Activated CD8-positive, alpha-beta memory T cell treated with anti-CD3 and anti-CD28 coated beads, Interleukin-2, amount 10 ng/mL, durations not matched to agents 7 days and 5 days (primary cell): Measurements from ENCODE around the gene ACTR3C. TPM values are rescaled to one million over a fixed set of nuclear protein-coding genes. Genes with fewer than 3 reads are reported as not detected.
"Not testable (repeated sequence)": the region's sequence is repeated elsewhere in the genome, so short reads cannot be mapped to it uniquely, and the experiment has no call there.

Experiments used
- ATAC-seq: fragments of 150-1000 bp; cut with Tn5 transposase; one replicate; pipeline ENCODE4 v1.10.0; 2021; ENCODE audit warnings: moderate library complexity
- CTCF ChIA-PET: fragments of 350-600 bp; sonication (Branson Sonifier 250); formaldehyde crosslinking; loops from one replicate; lab custom pipeline; 2021; ENCODE audit warnings: antibody characterized with exemption; lab: Charles Lee
- DNase-seq: peaks from one replicate; pipeline ENCODE4 v3.0.0-alpha.2; 2020
- H3K27ac Mint-ChIP-seq: one replicate; pipeline ENCODE4 v1.8.0; 2021; ENCODE audit warnings: mild to moderate bottlenecking, mixed read lengths
- H3K27me3 Mint-ChIP-seq: one replicate; pipeline ENCODE4 v1.8.0; 2021; ENCODE audit warnings: mixed read lengths
- H3K36me3 Mint-ChIP-seq: one replicate; pipeline ENCODE4 v1.8.0; 2021; ENCODE audit warnings: mild to moderate bottlenecking, mixed read lengths
- H3K4me1 Mint-ChIP-seq: one replicate; pipeline ENCODE4 v1.8.0; 2021; ENCODE audit warnings: mixed read lengths
- H3K4me3 Mint-ChIP-seq: one replicate; pipeline ENCODE4 v1.8.0; 2021; ENCODE audit warnings: mild to moderate bottlenecking, moderate library complexity, mixed read lengths
- H3K9me3 Mint-ChIP-seq: one replicate; pipeline ENCODE4 v1.8.0; 2022; ENCODE audit warnings: low read depth, mixed read lengths
- total RNA-seq, 2 experiments: library from RNA; stranded (reverse); gene quantifications; one replicate each; pipeline ENCODE4 v1.2.3, GENCODE V29; 2021

ACTR3C gene
- total RNA-seq, 2 experiments from 2014 or later: 4.0 to 4.8 TPM

DNA sequence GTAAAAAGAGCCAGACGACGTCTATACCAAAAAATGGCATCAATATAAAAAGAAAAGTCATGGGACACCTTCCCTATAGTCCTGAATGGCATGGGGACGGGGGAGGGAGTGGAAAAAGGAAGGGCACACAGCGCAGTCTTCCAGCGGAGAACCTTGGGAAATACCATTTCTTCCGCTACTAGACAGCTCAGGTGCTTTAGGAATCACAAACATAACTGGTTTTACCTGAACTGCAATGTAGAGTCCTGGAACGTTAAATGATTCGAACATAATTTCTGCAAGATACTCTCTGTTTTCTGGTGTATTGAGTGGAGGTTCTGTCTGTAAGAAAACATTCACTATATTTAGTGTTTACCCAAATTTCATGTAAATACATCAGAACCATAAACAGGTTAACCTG is 28.3 kb downstream of the ACTR3C start:
- ATAC-seq, DNase-seq, H3K36me3 Mint-ChIP-seq, H3K4me3 Mint-ChIP-seq, H3K27ac Mint-ChIP-seq, H3K9me3 Mint-ChIP-seq, H3K4me1 Mint-ChIP-seq, CTCF ChIA-PET, H3K27me3 Mint-ChIP-seq: not testable (repeated sequence)

DNA sequence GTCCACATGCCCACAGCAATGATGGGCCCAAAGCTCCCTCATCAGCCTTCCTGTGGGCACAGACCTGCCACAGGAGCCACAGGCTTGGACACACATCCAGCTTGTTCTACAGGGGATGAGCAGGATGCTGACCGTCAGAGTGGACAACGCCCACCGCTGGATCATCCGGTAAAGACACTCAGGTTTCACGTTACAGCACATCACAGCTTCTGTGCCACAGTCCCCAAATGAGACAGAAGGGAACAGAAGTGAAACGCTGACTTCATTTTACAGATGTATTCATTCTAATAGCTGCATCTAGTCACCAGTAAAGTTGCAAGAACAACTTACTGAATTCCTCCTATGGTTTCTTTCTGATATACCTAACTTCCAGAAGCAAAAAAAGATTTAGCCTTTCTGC is 33.0 kb downstream of the ACTR3C start:
- ATAC-seq, CTCF ChIA-PET, H3K27ac Mint-ChIP-seq, H3K36me3 Mint-ChIP-seq, H3K4me1 Mint-ChIP-seq, H3K27me3 Mint-ChIP-seq, H3K4me3 Mint-ChIP-seq, DNase-seq, H3K9me3 Mint-ChIP-seq: not testable (repeated sequence)

GRCh38 chr7:150288816-150289215 is 34.5 kb downstream of the ACTR3C start:
- DNase-seq, H3K4me3 Mint-ChIP-seq, H3K4me1 Mint-ChIP-seq, H3K27me3 Mint-ChIP-seq, CTCF ChIA-PET, H3K9me3 Mint-ChIP-seq, H3K36me3 Mint-ChIP-seq, H3K27ac Mint-ChIP-seq, ATAC-seq: not testable (repeated sequence)

DNA sequence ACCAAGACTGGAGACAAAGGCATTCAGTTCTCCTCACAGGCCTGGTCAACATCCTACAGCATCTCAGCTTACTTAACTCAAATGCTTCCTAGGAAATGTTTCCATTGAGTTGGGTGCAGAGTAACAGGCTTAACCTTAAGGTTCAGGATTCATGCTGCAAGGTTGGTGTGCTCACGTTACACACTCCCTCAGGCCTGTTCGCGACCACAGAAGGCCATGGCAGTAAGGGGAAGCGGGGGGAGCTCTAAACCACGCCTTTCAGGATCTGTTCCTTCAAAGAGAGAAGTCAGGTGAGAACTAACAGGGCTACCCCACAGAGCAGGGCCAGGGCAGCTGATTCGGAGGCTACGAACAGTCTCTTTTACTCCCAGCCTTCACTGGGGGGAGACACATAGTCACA is 35.5 kb downstream of the ACTR3C start:
- DNase-seq, H3K4me3 Mint-ChIP-seq, H3K27me3 Mint-ChIP-seq, ATAC-seq, H3K9me3 Mint-ChIP-seq, H3K27ac Mint-ChIP-seq, CTCF ChIA-PET, H3K36me3 Mint-ChIP-seq, H3K4me1 Mint-ChIP-seq: not testable (repeated sequence)

GRCh38 chr7:150285849-150286754 is 37.2 kb downstream of the ACTR3C start:
- H3K4me1 Mint-ChIP-seq, H3K36me3 Mint-ChIP-seq, H3K9me3 Mint-ChIP-seq, H3K27ac Mint-ChIP-seq, DNase-seq, CTCF ChIA-PET, H3K4me3 Mint-ChIP-seq, H3K27me3 Mint-ChIP-seq: not testable (repeated sequence)
- peak; percentile 83 for ATAC-seq

DNA sequence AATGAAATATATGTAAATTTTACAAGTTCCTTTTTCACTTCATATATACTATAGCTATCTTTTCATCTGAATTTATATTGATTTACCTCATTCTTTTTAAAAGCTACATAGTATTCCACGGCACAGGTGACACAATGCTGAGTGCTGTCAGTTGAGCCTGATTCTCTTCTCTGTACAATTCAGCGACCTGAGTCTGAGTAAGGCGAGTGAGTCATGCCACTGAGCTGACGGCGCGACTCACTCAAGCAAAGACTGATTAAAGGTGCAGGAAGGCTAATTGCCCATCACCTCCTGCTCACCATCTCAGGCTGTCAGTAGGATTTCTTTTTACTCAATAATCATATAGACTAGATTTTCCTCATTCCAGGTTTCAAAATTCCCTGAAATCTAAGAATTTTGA is 39.7 kb downstream of the ACTR3C start:
- not testable (repeated sequence) for ATAC-seq, H3K36me3 Mint-ChIP-seq

DNA sequence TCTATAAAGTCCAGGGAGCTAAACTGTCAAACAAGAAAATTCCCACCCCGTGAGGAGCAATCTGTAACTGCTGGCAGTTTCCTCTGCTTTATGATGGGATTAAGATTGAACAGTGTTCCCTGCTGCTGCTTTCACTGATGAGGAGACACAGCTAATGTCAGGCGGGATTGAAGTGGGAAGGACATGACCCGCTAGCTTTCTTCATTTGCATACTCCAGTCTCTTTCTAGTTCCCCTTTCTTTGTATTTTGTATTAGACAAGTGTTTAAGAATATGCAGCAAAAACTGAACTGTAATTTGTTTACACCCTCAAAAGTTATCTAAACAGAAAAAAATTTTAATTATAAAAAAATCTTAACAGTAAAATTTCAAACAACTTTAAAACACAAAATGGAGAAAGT is 40.2 kb downstream of the ACTR3C start:
- not testable (repeated sequence) for H3K36me3 Mint-ChIP-seq

More for the DNA sequence above, 39.7 kb downstream of the ACTR3C start:
- H3K27me3 Mint-ChIP-seq, H3K9me3 Mint-ChIP-seq, H3K4me3 Mint-ChIP-seq, CTCF ChIA-PET, DNase-seq, H3K27ac Mint-ChIP-seq, H3K4me1 Mint-ChIP-seq: not testable (repeated sequence)

DNA sequence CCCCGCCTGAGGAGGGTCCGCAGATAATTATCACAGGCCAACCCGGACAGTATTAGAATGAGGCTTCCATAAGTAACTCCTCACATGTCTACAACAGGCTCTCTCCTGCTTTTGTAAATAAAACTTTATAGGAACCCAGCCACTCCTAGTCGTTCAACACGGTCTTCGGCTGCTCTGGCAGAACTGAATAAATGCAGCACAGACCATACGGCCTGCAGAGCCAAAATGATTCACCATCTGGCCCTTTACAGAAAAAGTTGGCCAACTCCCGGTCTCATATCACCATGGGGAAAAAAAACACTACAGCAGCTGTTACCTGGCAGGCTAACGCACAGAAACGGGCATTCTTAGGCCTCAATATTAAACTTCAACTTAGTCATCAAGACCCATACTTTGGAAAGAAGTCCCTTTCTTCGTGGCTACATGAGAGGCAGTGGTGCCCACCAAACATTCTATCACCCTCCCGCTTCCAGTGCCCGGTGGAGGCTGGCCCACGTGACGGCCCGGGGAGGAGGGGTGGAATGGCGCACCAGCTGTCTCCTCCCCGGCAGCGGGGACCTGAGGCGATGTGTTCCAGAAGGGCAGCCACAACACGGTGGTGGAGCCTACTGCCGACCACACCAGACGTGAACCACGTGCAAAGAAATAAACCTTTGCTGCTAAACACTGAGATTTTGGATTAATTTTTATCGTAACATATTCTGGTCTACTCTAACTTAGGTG is 41.5 kb downstream of the ACTR3C start:
- CTCF ChIA-PET: not testable (repeated sequence)

More for the DNA sequence above, 40.2 kb downstream of the ACTR3C start:
- H3K4me1 Mint-ChIP-seq, H3K27me3 Mint-ChIP-seq, H3K27ac Mint-ChIP-seq, DNase-seq, ATAC-seq, H3K4me3 Mint-ChIP-seq, H3K9me3 Mint-ChIP-seq, CTCF ChIA-PET: not testable (repeated sequence)

GRCh38 chr7:150278383-150278782 is 45.0 kb downstream of the ACTR3C start:
- H3K36me3 Mint-ChIP-seq, CTCF ChIA-PET, H3K9me3 Mint-ChIP-seq, H3K4me1 Mint-ChIP-seq, DNase-seq, H3K27me3 Mint-ChIP-seq, H3K27ac Mint-ChIP-seq, H3K4me3 Mint-ChIP-seq, ATAC-seq: not testable (repeated sequence)

More for the DNA sequence above, 41.5 kb downstream of the ACTR3C start:
- H3K27me3 Mint-ChIP-seq, H3K4me3 Mint-ChIP-seq, DNase-seq, ATAC-seq, H3K9me3 Mint-ChIP-seq, H3K27ac Mint-ChIP-seq, H3K36me3 Mint-ChIP-seq, H3K4me1 Mint-ChIP-seq: not testable (repeated sequence)

DNA sequence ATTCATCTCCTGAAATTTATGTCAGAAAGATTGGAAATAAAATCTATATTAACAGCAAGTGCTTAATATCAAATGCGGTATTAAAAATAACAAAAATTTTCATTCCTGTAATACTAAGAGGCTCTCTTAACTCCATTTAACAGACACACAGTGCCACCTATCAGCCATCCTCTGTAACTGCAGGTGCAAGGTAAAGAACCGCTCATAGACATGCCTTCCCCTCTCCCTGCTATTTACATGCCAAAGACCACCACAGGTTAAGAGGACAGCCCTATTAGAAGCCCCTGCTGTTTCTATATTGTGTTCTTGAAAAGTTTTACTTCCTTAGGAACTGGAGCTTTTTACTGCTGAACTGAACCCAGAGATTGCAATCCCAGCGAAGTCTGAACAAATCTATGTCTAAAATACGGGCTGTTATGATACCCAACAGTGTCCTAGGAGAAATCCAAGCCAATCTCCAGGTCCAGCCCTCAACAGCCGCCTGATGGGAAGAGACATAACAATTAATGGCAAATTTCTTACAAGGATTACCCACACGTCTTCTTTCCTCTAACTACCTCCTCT is 47.1 kb downstream of the ACTR3C start:
- CTCF ChIA-PET, DNase-seq, H3K27ac Mint-ChIP-seq, H3K36me3 Mint-ChIP-seq, H3K4me3 Mint-ChIP-seq, H3K27me3 Mint-ChIP-seq, H3K4me1 Mint-ChIP-seq, H3K9me3 Mint-ChIP-seq: not testable (repeated sequence)
- peak; percentile 76 for ATAC-seq

DNA sequence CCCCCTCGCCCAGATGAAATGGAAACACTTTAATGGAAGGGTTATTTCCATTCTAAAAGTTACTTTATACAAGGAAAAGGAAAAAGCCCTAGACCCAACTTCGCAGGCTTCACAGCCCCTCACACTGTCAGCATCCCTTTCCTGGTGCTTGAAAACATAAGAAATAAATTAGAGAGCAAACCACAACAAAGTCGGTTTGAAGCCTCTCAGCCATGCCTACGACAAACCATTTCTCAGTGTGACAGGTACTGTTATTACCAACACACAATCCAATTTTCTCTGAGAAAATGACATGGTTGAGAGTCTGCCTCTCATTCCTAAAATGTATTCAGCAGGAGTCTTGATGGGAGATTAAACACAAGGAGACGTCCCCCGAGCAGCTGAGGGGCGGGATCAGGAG is 51.4 kb downstream of the ACTR3C start:
- CTCF ChIA-PET: interaction anchor here (0.7 kb wide), 2 partner anchors 51 to 262 kb away, joined by 3 to 4 read pairs; partner anchors contain the start of genes ACTR3C and LRRC61

DNA sequence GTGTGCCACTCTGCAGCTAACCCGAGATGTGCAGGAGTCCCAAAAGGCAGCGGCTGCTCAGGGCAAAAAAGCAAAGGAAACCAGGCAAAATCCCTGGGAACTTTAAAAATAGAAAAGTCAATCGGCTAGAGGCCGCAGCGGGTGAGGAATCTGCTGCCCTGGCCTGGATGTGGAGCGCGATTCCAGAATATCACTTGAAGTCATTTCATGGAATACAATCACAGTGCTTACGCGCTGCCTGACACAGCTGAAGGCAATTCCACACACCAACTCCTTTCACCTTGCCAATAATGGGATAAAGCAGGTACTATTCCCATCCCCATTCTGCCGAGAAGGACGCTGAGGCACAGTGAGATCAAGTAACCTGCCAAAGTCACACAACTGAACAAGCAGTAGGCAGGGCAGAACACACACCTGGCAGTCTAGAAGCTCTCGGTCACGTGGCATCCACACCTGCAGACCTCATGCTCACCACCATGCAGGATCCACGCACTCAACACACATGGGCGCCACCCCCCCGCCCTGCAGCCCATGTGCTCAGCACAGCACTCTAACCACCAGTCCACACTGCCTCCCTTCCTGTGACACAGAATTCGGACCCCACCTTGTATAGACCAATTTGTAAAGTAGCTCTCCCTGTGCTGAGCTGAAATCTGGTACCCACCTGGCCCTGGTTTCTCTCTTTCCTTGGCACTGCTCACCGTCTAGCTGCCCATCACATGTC is 53.1 kb downstream of the ACTR3C start:
- H3K9me3 Mint-ChIP-seq, H3K4me1 Mint-ChIP-seq, ATAC-seq, H3K4me3 Mint-ChIP-seq, H3K27ac Mint-ChIP-seq, H3K36me3 Mint-ChIP-seq, CTCF ChIA-PET, H3K27me3 Mint-ChIP-seq, DNase-seq: not testable (repeated sequence)

More for the DNA sequence above, 51.4 kb downstream of the ACTR3C start:
- not testable (repeated sequence) for H3K9me3 Mint-ChIP-seq, H3K4me1 Mint-ChIP-seq, H3K27ac Mint-ChIP-seq, DNase-seq, H3K27me3 Mint-ChIP-seq, H3K4me3 Mint-ChIP-seq, H3K36me3 Mint-ChIP-seq
- ATAC-seq: peak; percentile 65

GRCh38 chr7:150268798-150269197 is 54.5 kb downstream of the ACTR3C start:
- DNase-seq, H3K9me3 Mint-ChIP-seq, H3K27me3 Mint-ChIP-seq, ATAC-seq, H3K4me1 Mint-ChIP-seq, H3K27ac Mint-ChIP-seq, CTCF ChIA-PET, H3K4me3 Mint-ChIP-seq, H3K36me3 Mint-ChIP-seq: not testable (repeated sequence)
